ENCODE data around the gene KLHL29. TPM values are rescaled to one million over a fixed set of nuclear protein-coding genes. Genes with fewer than 3 reads are reported as not detected.

The KLHL29 gene
- total RNA-seq, 1 experiment from 2014 or later: 7.7 TPM

- Histone ChIP-seq H3K9me3 (ENCODE audit: control insufficient read depth, insufficient read depth, low read depth, low read length) (no peaks in the 10 kb centered on the region), H3K36me3 (ENCODE audit: control insufficient read depth, insufficient read depth, low read length) (no peaks in the 10 kb centered on the region), H3K4me1 (ENCODE audit: control insufficient read depth, insufficient read depth, low read length) (no peaks in the 10 kb centered on the region), H3K27ac (ENCODE audit: low read length) (no peak overlapping the region), H3K4me3 (ENCODE audit: low read depth in 2 of 2, low read length in 2 of 2) (no peak overlapping the region), H3K27me3 (ENCODE audit: control insufficient read depth, insufficient read depth, low read length) (no peaks in the 10 kb centered on the region)
- TF ChIP-seq SIN3A (IDR thresholded peaks at IDR 0.05; ENCODE audit: borderline replicate concordance, insufficient read depth, low read depth, low read length) (no peak), POLR2AphosphoS5 (IDR thresholded peaks at IDR 0.05; ENCODE audit: low read depth, low read length) (no peak), TCF7L2 (IDR thresholded peaks at IDR 0.05; ENCODE audit: low read depth, low read length) (no peak), REST (IDR thresholded peaks at IDR 0.05; ENCODE audit: insufficient read depth in 1 of 2, low read depth in 2 of 2, low read length in 1 of 2) (no peak)
- TF ChIP-seq, protein P1, sequence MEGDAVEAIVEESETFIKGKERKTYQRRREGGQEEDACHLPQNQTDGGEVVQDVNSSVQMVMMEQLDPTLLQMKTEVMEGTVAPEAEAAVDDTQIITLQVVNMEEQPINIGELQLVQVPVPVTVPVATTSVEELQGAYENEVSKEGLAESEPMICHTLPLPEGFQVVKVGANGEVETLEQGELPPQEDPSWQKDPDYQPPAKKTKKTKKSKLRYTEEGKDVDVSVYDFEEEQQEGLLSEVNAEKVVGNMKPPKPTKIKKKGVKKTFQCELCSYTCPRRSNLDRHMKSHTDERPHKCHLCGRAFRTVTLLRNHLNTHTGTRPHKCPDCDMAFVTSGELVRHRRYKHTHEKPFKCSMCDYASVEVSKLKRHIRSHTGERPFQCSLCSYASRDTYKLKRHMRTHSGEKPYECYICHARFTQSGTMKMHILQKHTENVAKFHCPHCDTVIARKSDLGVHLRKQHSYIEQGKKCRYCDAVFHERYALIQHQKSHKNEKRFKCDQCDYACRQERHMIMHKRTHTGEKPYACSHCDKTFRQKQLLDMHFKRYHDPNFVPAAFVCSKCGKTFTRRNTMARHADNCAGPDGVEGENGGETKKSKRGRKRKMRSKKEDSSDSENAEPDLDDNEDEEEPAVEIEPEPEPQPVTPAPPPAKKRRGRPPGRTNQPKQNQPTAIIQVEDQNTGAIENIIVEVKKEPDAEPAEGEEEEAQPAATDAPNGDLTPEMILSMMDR (IDR thresholded peaks at IDR 0.05): no peak
- intact Hi-C loops (cut with micrococcal nuclease; ENCODE audit: unreplicated experiment): no loop called here
- CTCF ChIA-PET: no interaction called here
- no TSS peak for BruUV-seq (replicated peaks)
- POLR2A ChIA-PET: no interaction called here
- in situ Hi-C loops (cut with HindIII; ENCODE audit: low pct_unique_long_range_greater_than_20kb, low sequenced_read_pairs): no loop called here
- DNase-seq (ENCODE audit: low read depth, low spot score) (no peak), ATAC-seq (no peak)
These were observed 47.6 kb downstream of the KLHL29 start for GRCh38 chr2:23432531-23432930.

GRCh38 chr2:23433282-23433681 is 48.3 kb downstream of the KLHL29 start:
- Histone ChIP-seq H3K36me3 (ENCODE audit: control insufficient read depth, insufficient read depth, low read length) (no peaks in the 10 kb centered on the region), H3K27ac (ENCODE audit: low read length) (no peak overlapping the region), H3K4me3 (ENCODE audit: low read depth in 2 of 2, low read length in 2 of 2) (no peak overlapping the region), H3K9me3 (ENCODE audit: control insufficient read depth, insufficient read depth, low read depth, low read length) (no peaks in the 10 kb centered on the region), H3K4me1 (ENCODE audit: control insufficient read depth, insufficient read depth, low read length) (no peaks in the 10 kb centered on the region), H3K27me3 (ENCODE audit: control insufficient read depth, insufficient read depth, low read length) (no peaks in the 10 kb centered on the region)
- no TSS peak for BruUV-seq (replicated peaks)
- in situ Hi-C loops (cut with HindIII; ENCODE audit: low pct_unique_long_range_greater_than_20kb, low sequenced_read_pairs) (no loop called here), intact Hi-C loops (cut with micrococcal nuclease; ENCODE audit: unreplicated experiment) (no loop called here)
- CTCF ChIA-PET: no interaction called here
- no peak for TF ChIP-seq SIN3A (IDR thresholded peaks at IDR 0.05; ENCODE audit: borderline replicate concordance, insufficient read depth, low read depth, low read length)
- TF ChIP-seq REST (IDR thresholded peaks at IDR 0.05; ENCODE audit: insufficient read depth in 1 of 2, low read depth in 2 of 2, low read length in 1 of 2): no peak
- no peak for TF ChIP-seq TCF7L2 (IDR thresholded peaks at IDR 0.05; ENCODE audit: low read depth, low read length)
- no peak for TF ChIP-seq POLR2AphosphoS5 (IDR thresholded peaks at IDR 0.05; ENCODE audit: low read depth, low read length)
- TF ChIP-seq, protein P1 (IDR thresholded peaks at IDR 0.05): no peak
- DNase-seq (ENCODE audit: low read depth, low spot score) (no peak), ATAC-seq (no peak)
- POLR2A ChIA-PET: no interaction called here

Measured in Panc1 (cell line).